CD4-positive, alpha-beta T cell treated with Interleukin-17A for 1 hour (primary cell): Measurements from ENCODE around the gene ZNF488.
A peak's percentile ranks its signal among the peaks of the same experiment; 100 is the strongest.
"Not testable (repeated sequence)": the region's sequence is repeated elsewhere in the genome, so short reads cannot be mapped to it uniquely, and the experiment has no call there.

Source experiments
- DNase-seq: peaks from one replicate; pipeline ENCODE4 v3.0.0-alpha.2; 2020

ZNF488 gene, protein sequence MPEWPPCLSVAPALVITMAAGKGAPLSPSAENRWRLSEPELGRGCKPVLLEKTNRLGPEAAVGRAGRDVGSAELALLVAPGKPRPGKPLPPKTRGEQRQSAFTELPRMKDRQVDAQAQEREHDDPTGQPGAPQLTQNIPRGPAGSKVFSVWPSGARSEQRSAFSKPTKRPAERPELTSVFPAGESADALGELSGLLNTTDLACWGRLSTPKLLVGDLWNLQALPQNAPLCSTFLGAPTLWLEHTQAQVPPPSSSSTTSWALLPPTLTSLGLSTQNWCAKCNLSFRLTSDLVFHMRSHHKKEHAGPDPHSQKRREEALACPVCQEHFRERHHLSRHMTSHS

GRCh38 chr10:47384148-47384921, at the start of gene ZNF488:
TSS of gene ZNF488 (minus strand) at chr10:47384293. CDS start at chr10:47368829, 15,464 bp downstream.
- DNase-seq: peak; percentile 72

GRCh38 chr10:47425813-47426419, 41.8 kb upstream of the ZNF488 start:
- DNase-seq: no peak

GRCh38 chr10:47424231-47424630, 40.1 kb upstream of the ZNF488 start:
- DNase-seq: no peak

DNA sequence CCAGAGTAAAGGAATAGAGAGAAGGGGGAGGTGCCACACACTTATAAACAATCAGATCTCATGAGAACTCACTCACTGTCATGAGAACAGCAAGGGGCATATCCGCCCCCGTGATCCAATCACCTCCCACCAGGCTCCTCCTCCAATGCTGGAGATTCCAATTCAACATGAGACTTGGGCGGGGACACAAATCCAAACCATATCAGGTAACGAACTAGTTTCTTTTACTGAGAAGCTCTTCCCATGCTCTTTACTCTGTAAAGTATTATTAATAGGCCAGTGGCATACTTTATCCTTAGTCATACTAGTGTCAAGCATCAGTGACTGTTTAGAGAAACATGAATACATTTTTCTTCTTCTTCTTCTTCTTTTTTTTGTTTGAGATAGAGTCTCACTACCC, 39.4 kb upstream of the ZNF488 start:
- DNase-seq: no peak

DNA sequence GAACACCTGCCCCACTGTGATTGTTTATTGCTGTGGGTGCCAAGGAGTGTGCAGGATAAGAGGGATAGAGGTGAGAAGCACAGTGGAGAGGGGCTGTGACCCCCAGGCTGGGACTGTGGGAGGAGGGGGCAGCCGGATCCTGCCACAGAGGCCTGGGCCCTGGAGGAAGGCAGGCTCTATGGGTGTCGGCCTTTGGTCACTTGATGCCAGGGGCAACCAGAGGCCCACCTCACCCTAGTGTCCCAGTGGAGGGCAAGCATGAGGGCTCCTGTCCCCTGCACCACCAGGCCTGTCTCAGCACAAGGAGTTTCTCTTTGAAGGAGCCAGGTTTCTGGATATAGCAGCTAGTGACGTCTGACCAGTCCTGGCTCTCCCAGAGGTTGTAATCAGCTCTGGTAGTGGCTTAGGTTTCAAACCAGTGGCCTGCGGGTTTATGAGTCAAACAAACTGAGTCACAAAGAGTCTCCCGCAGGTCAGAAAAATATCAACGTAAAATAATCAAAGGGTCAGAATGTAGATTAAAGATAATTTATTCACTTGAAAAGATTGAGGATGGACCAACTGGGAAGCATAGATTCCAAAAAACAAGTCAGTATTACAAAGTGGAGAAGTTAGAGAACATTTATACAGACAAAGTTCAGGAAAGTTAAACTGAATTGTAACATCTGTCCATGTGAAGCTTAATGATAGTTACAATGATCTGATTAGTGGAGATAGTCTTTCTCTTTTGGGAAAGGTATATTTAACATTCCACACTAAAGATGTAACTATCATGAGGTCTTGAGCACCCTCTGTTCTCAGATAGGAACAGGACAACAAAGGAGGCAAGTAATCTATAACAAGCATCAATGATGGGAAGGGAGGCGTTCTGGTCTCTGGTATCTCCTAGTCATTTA, 37.2 kb upstream of the ZNF488 start:
- no peak for DNase-seq

DNA sequence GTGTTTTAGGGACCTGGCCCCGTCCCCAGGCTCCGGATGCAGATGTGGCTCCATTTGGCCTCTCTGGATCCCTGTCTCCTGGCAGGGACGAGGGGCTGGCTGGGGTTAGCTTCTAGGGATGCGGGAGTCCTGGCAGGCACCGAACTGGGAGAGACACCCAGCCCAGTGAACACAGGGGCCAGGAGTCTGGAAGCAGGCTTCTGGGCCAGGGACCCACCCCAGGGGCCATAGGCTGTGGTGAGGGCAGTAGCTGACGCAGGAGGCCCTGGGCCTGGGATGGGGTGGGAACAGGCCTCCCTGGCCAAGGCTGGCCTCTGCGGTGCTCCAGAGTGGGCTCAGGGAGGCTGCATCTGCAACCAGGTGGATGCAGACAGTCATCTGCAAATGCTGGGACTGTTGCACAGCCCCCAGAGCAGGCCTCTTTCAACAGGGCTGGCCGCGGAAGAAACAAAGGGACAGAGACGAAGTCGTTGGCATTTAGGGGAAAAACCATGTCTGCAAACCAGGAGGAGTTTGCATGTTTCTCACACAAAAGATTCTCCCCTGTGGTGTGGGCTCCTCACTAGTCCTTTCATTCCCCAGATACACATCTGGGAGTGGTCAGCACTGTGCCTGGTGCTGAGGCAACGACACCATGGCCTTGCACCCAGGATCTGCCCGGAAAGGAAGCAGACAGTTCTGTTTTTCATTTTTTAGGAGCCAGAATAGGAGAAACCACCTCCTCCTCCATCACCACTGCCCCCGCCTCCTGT, 36.4 kb upstream of the ZNF488 start:
- no peak for DNase-seq

DNA sequence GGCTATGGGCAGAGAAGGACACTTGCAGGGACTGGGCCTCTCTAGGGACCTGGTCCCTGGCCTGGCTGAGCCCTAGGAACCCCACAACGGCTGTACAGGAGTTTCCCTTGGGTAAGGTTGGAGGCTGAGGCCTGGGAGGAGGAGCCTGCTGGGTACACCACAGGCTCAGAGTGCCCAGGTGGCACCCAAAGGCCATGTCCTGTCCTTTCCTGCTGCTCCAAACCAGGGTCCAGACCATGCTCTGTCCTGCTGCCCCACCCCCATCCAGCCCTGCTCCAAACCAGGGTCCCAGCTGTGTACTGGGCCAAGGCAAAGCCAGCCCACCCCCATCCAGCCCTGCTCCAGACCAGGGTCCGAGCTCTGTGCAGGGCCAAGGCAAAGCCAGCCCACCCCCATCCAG, 35.3 kb upstream of the ZNF488 start:
- DNase-seq: no peak

GRCh38 chr10:47418966-47419365, 34.9 kb upstream of the ZNF488 start:
- no peak for DNase-seq

DNA sequence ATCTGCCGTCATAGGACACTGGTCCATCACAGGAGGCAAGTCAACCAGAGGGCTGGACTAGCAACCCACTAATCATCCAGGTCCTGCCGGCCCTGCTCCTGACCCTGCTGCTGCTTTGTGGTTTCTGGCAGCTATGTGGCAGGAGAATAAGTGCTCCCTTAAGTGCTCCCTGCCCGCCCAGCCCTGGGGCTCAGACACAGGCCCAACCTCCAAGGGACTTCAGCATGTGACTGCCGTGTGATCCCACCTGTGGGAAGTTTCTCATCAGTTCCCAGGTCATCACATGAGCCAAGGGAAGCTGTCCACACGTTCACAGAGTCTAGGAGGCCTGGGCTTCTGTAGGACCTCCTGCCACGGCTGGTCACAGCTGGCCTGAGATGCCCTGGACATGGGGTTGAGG, 34.2 kb upstream of the ZNF488 start:
- no peak for DNase-seq

- DNase-seq: not testable (repeated sequence)
Measured at GRCh38 chr10:47416305-47417218, 32.5 kb upstream of the ZNF488 start.

DNA sequence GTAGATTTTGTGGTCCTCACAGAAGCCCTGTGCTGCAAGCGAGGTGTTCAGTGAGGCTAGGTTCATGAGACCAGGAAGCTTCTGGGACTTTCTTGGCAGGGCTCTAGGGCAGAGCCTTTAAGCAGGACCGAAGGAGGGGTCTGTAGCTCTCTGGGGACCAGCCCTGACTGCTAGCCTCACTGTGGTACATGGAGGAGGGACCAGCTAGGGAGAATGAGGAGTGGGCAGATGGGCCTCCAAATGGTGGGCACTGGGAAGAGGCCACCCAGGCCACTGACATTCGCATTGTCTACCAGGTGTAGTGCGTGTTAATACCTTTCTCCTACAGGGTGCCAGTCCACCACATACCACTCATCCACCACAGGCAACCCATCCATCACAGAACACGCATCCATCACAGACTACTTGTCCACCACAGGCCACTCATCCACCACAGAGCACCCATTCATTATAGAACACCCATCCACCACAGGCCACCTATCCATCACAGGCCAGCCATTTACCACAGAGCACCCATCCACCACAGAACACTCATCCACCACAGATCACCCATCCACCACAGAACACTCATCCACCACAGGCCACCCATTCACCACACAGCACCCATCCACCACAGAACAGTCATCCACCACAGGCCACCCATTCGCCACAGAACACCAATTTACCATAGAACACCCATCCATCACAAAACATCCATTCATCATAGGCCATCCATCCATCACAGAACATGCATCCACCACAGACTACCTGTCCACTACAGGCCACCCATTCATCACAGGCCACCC, 31.6 kb upstream of the ZNF488 start:
- no peak for DNase-seq

GRCh38 chr10:47414752-47415519, 30.8 kb upstream of the ZNF488 start:
- no peak for DNase-seq

GRCh38 chr10:47414227-47414592, 30.1 kb upstream of the ZNF488 start:
- no peak for DNase-seq

GRCh38 chr10:47413531-47414226, 29.6 kb upstream of the ZNF488 start:
- no peak for DNase-seq

GRCh38 chr10:47412869-47413268, 28.8 kb upstream of the ZNF488 start:
- no peak for DNase-seq

DNA sequence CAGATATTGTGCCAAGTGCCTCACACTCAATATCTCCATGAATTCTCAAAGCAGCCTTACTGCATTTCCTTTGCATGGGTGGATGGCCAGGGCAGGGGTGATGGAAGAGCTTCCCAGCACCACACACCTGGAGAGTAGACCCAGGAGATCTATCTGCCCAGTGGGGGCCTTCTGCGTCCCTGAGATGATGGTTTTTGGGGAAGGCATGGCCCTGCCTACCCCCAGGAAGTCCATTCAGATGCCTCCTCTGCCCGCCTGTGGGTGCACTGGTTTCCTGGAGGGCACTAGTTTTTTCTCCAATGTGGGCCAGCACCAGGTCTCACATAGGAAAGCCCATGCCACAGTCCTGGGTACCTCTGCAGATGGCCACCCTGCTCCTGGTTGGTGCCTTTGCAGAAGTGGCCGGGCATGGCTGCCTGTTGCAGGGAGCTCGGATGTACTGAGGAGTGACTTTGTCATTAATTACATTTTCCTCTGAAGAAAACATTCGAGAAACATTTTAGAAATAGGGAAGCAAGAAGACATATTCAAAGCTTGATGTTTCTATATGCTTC, 28.2 kb upstream of the ZNF488 start:
- DNase-seq: no peak

- DNase-seq: no peak
Measured at GRCh38 chr10:47410862-47411261, 26.8 kb upstream of the ZNF488 start.

DNA sequence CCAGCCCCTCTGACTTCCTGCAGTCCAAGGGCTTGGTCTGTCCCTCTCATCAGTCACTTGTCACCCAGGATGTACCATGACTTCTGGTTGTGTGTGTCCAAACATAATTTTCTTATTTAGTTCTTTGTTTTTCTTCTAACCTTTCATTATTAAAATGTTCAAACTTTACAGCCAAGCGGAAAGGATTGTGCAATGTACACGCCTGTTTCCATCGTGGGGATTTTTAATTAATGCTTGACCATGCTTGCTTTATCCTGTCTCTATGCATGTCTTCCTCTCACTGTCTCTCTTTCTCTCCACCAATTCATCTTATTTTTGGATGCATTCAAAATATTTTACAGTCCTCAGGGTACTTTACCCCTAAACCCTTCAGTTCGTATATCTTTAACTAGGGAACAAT, 26.2 kb upstream of the ZNF488 start:
- DNase-seq: no peak
